ENCODE measurements around the gene CARS2. TPM values are rescaled to one million over a fixed set of nuclear protein-coding genes. Genes with fewer than 3 reads are reported as not detected.
"Not testable (repeated sequence)": the region's sequence is repeated elsewhere in the genome, so short reads cannot be mapped to it uniquely, and the experiment has no call there.

The CARS2 gene
- total RNA-seq, 2 donors from 2014 or later: 58.1 to 112 TPM

DNA sequence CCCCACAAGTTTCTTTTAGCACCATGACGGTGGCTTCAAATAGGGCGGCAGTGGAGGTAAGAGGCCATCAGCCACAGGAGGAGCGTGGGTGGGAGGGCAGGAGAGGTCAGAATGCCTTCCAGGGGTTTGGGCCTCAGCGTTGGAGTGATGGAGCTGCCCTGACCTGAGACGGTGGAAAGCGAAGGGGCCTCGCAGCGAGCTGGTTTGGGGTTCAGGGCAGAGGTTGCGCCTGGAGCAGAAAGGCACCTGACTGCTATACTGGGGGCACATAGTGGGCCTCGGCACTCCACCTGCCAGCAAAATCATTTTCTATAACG, 91.0 kb downstream of the CARS2 start:
- DNase-seq (ENCODE audit: low spot score): no peak
- peaks cover 0 to 4% of the 10 kb centered on the region in 2 donors for H3K27me3 Mint-ChIP-seq
- H3K4me3 Mint-ChIP-seq: peak overlapping the region; percentile 90
- no peaks in the 10 kb centered on the region for H3K9me3 Mint-ChIP-seq
- peak overlapping the region; percentile 83 to 89 for H3K27ac Mint-ChIP-seq
- peaks cover 4% of the 10 kb centered on the region for H3K36me3 Mint-ChIP-seq
- peaks cover 10 to 16% of the 10 kb centered on the region in 2 donors for H3K4me1 Mint-ChIP-seq (ENCODE audit: low read depth in 2 of 2)
- ATAC-seq: no peak

DNA sequence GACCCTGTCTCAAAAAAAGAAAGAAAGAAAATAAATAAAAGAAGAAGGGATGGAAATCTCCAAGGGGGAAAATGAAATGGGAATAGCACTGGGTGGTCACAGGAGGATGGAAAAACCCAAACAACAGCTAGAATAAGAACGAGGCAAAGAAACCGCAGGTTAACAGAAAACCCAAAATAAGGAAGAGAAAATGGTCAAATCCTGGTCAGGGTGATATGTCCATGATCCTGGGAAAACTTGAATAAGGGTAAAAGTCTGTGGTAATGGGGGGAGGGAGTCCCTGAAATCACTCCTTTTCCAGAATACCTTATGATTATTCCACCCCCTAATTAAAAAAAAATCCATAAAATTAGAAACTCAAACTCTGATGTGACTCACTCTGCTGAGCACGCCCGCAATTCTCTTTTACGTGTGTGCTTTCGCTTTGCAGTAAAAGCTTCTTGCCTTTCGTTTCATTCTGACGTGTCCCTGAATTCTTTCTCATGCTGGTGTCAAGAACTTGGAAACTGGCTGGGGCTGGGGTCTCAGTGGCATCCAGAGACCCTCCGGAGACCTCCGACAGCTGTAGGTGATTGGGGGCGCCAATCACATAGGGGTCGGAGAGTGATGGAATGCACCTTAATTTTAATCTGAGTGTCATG, 94.8 kb downstream of the CARS2 start:
- H3K27ac Mint-ChIP-seq: peak overlapping the region in 1 of 2 donors; percentile 67
- peaks cover 4 to 5% of the 10 kb centered on the region in 2 donors for H3K4me1 Mint-ChIP-seq (ENCODE audit: low read depth in 2 of 2)
- DNase-seq (ENCODE audit: low spot score) (no peak), ATAC-seq (peak in 1 of 2 donors; percentile 32)
- H3K9me3 Mint-ChIP-seq: no peaks in the 10 kb centered on the region
- H3K27me3 Mint-ChIP-seq: peaks cover 0 to 8% of the 10 kb centered on the region in 2 donors
- H3K36me3 Mint-ChIP-seq: peaks cover 4% of the 10 kb centered on the region
- H3K4me3 Mint-ChIP-seq: peak overlapping the region; percentile 70

DNA sequence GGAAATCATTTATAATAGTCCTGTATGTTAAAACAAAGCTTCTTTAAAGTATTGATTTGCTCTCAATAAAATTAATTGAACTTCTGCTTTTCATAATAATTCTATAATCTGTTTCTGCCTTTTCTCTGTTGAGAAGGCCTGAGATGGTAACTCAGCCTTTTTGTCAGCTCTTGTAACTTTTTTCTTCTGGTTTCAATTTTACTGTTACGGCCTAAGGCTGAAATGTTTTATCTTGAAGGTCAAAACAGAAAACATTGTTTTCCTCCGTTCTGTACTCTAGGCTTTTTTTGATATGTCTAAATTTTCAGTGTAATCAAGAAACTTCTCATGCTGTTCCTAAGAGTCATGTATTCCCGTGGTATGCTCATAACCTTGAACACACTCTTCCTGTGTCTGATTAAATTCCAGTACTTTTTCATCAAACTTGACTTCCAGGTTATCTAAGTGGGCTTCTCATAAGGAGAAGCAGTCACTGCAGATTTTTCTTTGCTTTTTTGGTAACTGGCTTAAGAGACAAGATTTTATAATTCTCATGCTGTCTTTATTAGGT, 98.2 kb downstream of the CARS2 start:
- no peaks in the 10 kb centered on the region for H3K36me3 Mint-ChIP-seq
- DNase-seq (ENCODE audit: low spot score) (no peak), ATAC-seq (no peak)
- peaks cover 0 to 5% of the 10 kb centered on the region in 2 donors for H3K4me1 Mint-ChIP-seq (ENCODE audit: low read depth in 2 of 2)
- H3K9me3 Mint-ChIP-seq: no peaks in the 10 kb centered on the region
- no peak overlapping the region for H3K27ac Mint-ChIP-seq
- peaks cover 8% of the 10 kb centered on the region in 2 donors for H3K27me3 Mint-ChIP-seq
- H3K4me3 Mint-ChIP-seq: no peak overlapping the region

DNA sequence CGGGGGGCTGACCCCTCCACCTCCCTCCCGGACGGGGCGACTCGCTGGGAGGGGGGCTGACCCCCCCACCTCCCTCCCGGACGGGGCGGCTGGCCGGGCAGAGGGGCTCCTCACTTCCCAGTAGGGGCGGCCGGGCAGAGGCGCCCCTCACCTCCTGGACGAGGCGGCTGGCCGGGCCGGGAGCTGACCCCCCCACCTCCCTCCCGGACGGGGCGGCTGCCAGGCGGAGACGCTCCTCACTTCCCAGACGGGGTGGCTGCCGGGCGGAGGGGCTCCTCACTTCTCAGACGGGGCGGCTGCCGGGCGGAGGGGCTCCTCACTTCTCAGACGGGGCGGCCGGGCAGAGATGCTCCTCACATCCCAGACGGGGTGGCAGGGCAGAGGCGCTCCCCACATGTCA, 99.6 kb downstream of the CARS2 start:
- not testable (repeated sequence) for H3K4me1 Mint-ChIP-seq (ENCODE audit: low read depth in 2 of 2); H3K36me3 Mint-ChIP-seq; DNase-seq (ENCODE audit: low spot score); H3K4me3 Mint-ChIP-seq; H3K27ac Mint-ChIP-seq; ATAC-seq; H3K9me3 Mint-ChIP-seq
- H3K27me3 Mint-ChIP-seq: peaks cover 11 to 17% of the 10 kb centered on the region in 2 donors

DNA sequence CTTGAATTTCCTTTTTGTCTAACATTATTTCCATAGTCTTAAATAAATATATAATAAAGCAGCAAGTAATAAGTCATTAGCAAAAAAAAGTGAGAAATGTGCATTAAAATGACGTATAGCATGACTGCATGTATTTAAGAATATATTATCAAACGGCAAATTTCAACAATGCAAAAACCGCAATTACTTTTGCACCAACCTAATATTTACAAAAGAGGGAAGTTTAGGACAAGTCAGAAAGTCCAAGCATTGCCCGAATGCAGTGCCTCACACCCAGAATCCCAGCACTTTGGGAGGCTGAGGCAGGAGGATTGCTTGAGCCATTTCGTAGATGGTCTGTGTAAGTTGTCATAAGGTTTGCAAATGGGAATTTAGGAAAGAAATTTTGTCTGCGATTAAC, 100.8 kb downstream of the CARS2 start:
- Mint-ChIP-seq H3K9me3 (no peaks in the 10 kb centered on the region), H3K27ac (no peak overlapping the region), H3K27me3 (peaks cover 10 to 17% of the 10 kb centered on the region in 2 donors), H3K4me1 (ENCODE audit: low read depth in 2 of 2) (no peaks in the 10 kb centered on the region), H3K36me3 (no peaks in the 10 kb centered on the region), H3K4me3 (no peak overlapping the region)
- no peak for ATAC-seq
- DNase-seq (ENCODE audit: low spot score): no peak

DNA sequence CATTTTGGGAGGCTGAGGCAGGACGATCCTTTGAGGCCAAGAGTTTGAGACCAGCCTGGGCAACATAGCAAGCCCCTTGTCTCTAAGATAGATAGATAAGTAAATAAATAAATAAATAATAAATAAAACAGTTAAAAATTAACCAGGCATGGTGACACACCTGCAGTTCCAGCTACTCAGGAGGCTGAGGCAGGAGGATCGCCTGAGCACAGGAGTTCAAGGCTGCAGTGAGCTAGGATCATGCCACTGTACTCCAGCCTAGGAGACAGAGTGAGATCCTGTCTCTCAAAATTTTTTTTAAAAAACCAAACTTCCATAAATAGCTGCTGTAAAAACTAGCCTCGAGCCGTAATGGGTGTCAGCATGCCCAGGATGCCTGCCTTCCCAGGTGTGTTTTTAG, 104.9 kb downstream of the CARS2 start:
- Mint-ChIP-seq H3K4me3 (no peak overlapping the region), H3K36me3 (no peaks in the 10 kb centered on the region), H3K9me3 (no peaks in the 10 kb centered on the region), H3K27ac (no peak overlapping the region), H3K27me3 (peaks cover 8 to 17% of the 10 kb centered on the region in 2 donors), H3K4me1 (ENCODE audit: low read depth in 2 of 2) (no peaks in the 10 kb centered on the region)
- no peak for DNase-seq (ENCODE audit: low spot score)
- ATAC-seq: no peak

DNA sequence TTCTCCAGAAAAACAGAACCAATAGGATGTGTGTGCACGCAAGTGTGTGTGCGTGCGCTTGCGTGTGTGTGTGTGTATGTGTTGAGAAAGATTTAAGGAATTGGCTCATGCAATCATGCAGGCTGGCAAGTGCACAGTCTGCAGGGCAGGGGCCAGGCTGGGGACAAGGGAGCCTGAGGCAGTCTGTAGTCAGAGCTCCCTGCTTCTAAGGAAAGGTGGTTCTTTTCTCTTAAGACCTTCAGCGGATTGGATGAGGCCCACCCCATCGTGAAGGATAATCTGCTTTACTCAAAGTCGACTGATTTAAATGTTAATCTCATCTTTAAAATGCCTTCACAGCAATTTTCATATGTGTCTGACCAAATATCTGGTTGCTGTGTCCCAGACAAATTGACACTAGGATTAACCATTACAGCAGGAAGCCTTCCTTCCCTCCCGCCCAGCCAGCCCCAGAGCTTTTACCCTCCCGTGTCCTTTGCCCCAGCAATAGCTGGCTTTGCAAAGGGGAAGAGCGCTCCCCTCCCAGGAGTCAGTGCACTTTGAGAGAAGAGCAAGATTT, 105.6 kb downstream of the CARS2 start:
- no peak for ATAC-seq
- Mint-ChIP-seq H3K9me3 (no peaks in the 10 kb centered on the region), H3K27ac (no peak overlapping the region)

DNA sequence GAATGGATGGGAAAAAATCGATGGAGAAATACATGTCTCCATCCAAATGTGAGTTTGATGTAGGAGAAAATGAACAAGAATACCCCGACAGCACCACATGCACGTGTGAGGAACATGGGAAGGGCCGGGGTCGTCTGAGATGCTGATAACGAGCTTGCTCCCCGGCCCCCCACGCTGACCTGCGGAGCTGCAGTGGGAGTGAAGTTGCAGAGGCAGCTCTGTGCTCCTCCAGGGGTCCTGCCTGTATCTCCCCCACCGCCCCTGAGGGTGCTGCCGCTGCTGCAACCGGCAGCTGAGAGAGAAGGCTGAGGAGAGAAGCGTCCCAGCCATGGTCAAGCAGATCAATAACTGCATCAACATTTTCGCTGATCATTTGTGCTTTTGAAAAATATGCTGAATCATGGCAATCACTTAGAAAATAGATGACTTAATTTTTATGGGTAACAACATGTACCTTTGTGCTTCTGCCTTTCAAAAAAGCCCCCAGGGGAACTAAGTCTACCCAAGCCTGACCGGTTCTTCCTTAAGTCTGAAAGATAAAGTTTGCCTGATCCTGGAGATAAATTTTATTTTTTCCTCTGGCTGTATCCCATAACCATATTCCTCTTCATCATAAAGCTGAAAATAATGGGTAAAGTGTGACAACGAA, 108.8 kb downstream of the CARS2 start:
- DNase-seq (ENCODE audit: low spot score) (no peak), ATAC-seq (no peak)
- H3K36me3 Mint-ChIP-seq: no peaks in the 10 kb centered on the region
- H3K27me3 Mint-ChIP-seq: peaks cover 3 to 5% of the 10 kb centered on the region in 2 donors
- H3K4me3 Mint-ChIP-seq: no peak overlapping the region
- H3K4me1 Mint-ChIP-seq (ENCODE audit: low read depth in 2 of 2): no peaks in the 10 kb centered on the region
- no peaks in the 10 kb centered on the region for H3K9me3 Mint-ChIP-seq
- no peak overlapping the region for H3K27ac Mint-ChIP-seq

More for the DNA sequence above, 105.6 kb downstream of the CARS2 start:
- Mint-ChIP-seq H3K4me3 (no peak overlapping the region), H3K36me3 (no peaks in the 10 kb centered on the region), H3K4me1 (ENCODE audit: low read depth in 2 of 2) (no peaks in the 10 kb centered on the region), H3K27me3 (peaks cover 8 to 17% of the 10 kb centered on the region in 2 donors)
- DNase-seq (ENCODE audit: low spot score): no peak

DNA sequence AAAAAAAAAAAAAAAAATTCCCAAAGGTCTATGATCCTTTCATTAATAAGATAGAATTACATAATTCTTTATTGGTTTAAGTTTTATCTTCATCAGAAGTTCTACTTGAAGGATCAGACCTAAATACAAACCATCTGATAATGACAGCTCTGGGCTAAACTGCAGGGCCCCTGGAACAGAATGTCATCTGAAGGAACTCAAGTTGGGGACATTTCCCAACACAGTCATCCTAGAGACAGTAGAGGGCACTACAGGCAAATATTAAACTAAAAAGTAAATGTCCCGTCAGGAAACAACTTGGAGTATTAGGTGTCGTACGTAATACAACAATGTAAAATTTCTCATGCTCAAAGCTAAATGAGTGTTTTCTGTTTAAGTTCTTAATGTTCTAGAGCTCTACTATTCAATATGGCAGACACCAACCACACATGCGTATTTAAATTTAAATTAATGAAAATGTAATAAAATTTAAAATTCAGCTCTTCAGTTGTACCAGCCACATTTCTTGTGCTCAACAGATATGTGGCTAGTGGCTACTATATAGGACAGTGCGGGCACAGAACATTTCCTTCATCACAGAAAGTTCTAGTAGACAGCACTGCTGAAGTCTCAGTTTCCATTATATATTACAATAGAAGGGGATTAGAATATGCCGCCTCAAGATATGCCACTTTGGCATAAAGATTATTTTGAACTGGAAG, 112.3 kb downstream of the CARS2 start:
- Mint-ChIP-seq H3K4me3 (no peak overlapping the region), H3K36me3 (no peaks in the 10 kb centered on the region), H3K4me1 (ENCODE audit: low read depth in 2 of 2) (no peaks in the 10 kb centered on the region), H3K27me3 (peaks cover 0 to 7% of the 10 kb centered on the region in 2 donors), H3K27ac (no peak overlapping the region), H3K9me3 (no peaks in the 10 kb centered on the region)
- DNase-seq (ENCODE audit: low spot score) (no peak), ATAC-seq (no peak)

DNA sequence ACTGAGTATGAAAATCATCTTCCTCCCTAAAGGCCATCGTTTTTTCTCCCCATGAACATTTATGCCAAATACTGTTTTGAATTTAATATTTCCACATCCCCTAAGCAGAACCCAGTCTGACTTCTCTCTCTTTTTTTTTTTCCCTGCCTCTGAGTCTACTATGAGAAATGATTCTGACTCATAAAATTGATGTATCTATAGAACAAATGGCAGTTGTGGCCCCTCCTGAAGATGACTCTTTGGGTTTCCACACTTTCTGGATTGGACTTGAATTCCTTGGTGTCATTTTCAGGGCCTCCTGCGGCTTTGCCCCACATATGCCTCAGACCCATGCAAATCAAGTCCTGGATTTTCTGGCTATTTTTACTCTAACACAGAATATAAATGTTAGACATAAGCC, 113.3 kb downstream of the CARS2 start:
- Mint-ChIP-seq H3K36me3 (no peaks in the 10 kb centered on the region), H3K4me1 (ENCODE audit: low read depth in 2 of 2) (no peaks in the 10 kb centered on the region), H3K27me3 (peaks cover 0 to 7% of the 10 kb centered on the region in 2 donors), H3K4me3 (no peak overlapping the region), H3K27ac (no peak overlapping the region), H3K9me3 (no peaks in the 10 kb centered on the region)
- DNase-seq (ENCODE audit: low spot score): no peak
- ATAC-seq: no peak

Other genes with a start within 250 kb of the CARS2 start
- 1 to 10 TPM in 1 of 2 donors, under 1 TPM in 1; 0.47 to 3.1 TPM for gene RAB20, start 144.4 kb downstream of the CARS2 start, total RNA-seq
- gene NAXD, start 90.6 kb downstream of the CARS2 start, total RNA-seq: 10 to 100 TPM; 20.7 to 31.9 TPM
- 10 to 100 TPM; 11.1 to 15.7 TPM for gene ING1, start 7.6 kb upstream of the CARS2 start, total RNA-seq
- 100 to 1,000 TPM in 1 of 2 donors, 10 to 100 TPM in 1; 95.5 to 137 TPM for gene ANKRD10, start 209.0 kb upstream of the CARS2 start, total RNA-seq

All from natural killer cell treated with Interleukin-12 subunit alpha and Interleukin-12 subunit beta and Interleukin-15 and Interleukin-18, amount 100 ng/mL, for 72 hours (primary cell).